ENCODE results near the gene PIGU.

The PIGU gene

GRCh38 chr20:34703424-34704176 lies 26.7 kb upstream of the PIGU start (continued):
- TF ChIP-seq ZNF514 (tag by site-specific recombination; IDR thresholded peaks at IDR 0.05) (no peak), ZNF561 (tag by site-specific recombination; IDR thresholded peaks at IDR 0.05; ENCODE audit: borderline replicate concordance) (no peak), ZNF792 (tag by site-specific recombination; IDR thresholded peaks at IDR 0.05) (no peak), SP7 (tag by site-specific recombination; IDR thresholded peaks at IDR 0.05) (peak; percentile 32; the same call in 1 of the 2 replicates), CTCF (tag by site-specific recombination; IDR thresholded peaks at IDR 0.05) (peak; percentile 48; the same call in 1 of the 2 replicates), ZNF768 (tag by site-specific recombination; IDR thresholded peaks at IDR 0.05) (no peak), ZNF624 (tag by site-specific recombination; IDR thresholded peaks at IDR 0.05) (no peak), ZNF140 (tag by site-specific recombination; IDR thresholded peaks at IDR 0.05) (no peak), ZNF155 (tag by site-specific recombination; IDR thresholded peaks at IDR 0.05) (no peak), ZNF521 (tag by site-specific recombination; IDR thresholded peaks at IDR 0.05) (no peak), ZNF24 (tag by site-specific recombination; IDR thresholded peaks at IDR 0.05) (0 out of 2 replicates have a peak, but pooled peaks have one; percentile 21), MYNN (tag by site-specific recombination; IDR thresholded peaks at IDR 0.05; ENCODE audit: borderline replicate concordance) (no peak), ZBTB10 (tag by site-specific recombination; IDR thresholded peaks at IDR 0.05) (peak; percentile 71; the same call in 1 of the 2 replicates), PRDM10 (tag by site-specific recombination; IDR thresholded peaks at IDR 0.05) (peak; percentile 66), ZNF558 (tag by site-specific recombination; IDR thresholded peaks at IDR 0.05) (no peak), ZNF830 (tag by site-specific recombination; IDR thresholded peaks at IDR 0.05; ENCODE audit: low read depth) (no peak), ZNF837 (tag by site-specific recombination; IDR thresholded peaks at IDR 0.05) (0 out of 2 replicates have a peak, but pooled peaks have one; percentile 19), KLF10 (tag by site-specific recombination; IDR thresholded peaks at IDR 0.05) (no peak), PRDM2 (tag by site-specific recombination; IDR thresholded peaks at IDR 0.05; ENCODE audit: borderline replicate concordance) (no peak), AEBP2 (tag by site-specific recombination; IDR thresholded peaks at IDR 0.05; ENCODE audit: borderline replicate concordance) (no peak), ZNF426 (tag by site-specific recombination; IDR thresholded peaks at IDR 0.05) (no peak), ZNF239 (tag by site-specific recombination; IDR thresholded peaks at IDR 0.05) (no peak), ZNF324 (tag by site-specific recombination; IDR thresholded peaks at IDR 0.05) (no peak), ZNF555 (tag by site-specific recombination; conservative IDR thresholded peaks at IDR 0.05) (no peak)

Measured in HEK293 (cell line).